ENCODE data around the gene EPB41.
"Not testable (repeated sequence)": the region's sequence is repeated elsewhere in the genome, so short reads cannot be mapped to it uniquely, and the experiment has no call there.

The EPB41 gene

DNA sequence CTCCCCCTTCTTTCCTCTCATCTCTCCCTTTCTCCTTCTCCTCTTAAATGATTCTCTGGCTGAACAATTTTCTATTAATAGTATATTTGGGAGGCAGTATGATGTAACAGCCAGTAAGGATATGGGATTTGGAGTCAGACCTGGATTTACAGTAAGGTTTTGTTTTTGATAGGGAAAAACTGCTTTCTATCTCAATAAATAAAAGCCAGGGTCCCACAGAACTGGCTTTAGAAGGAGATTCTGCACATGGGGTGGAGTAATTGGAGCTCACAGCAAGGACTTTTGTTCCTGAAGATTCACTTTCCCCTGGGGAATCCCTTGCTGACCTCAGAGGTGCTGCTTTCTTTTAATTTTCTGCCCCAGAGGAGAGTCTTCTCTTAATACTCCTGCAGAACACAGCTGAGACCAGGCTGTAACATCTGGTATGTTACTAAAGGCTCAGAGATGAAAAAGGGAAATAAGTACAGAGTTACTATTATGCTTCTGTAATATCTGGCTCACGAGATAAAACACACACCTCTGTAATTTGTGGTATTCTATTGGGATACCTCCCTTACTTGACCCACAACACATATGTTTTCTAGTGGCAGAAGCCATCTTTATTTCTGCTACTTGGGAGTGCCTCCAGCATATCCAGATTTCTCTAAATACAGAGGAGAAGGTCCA, 13.4 kb downstream of the EPB41 start:
- no peak for DNase-seq

DNA sequence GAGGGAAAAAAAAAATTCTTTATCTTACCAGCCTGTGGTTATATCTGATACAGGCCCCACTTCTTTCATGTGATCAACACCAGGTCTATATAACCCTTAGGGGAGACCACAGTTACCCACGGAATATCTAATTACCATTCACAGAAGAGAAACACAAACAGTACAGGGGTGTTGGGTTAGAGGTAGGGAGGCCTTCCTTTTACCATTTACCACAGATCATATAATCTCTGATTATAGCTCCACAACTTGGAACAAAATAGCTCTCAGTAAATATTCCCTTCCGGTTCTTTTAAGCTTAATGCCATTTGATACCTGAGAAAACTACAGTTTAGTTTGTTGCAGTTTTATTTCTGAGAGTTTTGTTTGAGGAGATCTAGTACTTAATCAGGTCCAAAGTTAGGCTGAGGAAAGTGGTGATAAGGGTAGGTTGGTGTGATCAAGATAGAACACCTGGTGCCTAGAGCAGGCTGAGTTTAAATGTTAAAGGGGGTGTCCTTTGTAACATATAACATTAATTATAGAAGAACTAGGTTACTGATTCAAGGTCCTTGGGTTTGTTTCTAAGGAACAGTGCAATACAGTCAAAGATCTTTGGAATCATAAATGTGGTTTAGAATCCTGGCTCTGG, 14.1 kb downstream of the EPB41 start:
- DNase-seq, result no peak

DNA sequence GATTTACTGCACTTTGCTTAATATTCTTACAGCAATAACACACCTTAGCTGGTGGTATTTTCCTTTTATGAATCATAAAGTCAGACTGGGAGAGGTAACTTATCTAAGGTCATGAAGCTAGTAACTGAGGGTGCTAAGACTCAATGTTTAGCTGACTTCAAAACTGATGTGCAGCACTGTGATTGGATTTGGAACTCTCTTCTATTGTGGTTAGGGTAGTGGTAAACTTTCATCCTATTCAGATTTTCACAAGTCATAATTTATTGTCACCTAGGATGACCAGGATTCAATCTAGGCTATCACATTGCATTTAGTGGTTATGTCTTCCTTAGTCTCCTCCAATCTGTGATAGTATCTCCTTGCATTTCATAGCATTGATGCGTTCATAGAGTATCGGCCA, 18.9 kb downstream of the EPB41 start:
- no peak for DNase-seq

DNA sequence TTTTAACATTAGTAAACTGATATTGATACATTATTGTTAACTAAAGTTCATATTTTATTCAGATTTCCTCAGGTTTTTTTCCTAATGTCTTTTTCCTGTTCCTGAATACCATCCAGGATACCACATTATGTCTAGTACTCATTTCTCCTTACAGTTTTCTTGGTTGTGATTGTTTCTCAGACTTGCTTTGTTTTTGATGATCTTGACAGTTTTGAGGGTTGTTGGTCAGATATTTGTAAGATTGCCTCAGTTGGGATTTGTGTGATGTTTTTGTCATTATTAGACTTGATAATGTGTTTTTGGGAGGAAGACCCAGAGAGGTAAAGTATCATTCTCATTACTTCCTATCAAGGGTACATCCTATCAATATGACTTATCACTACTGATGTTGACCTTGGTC, 19.5 kb downstream of the EPB41 start:
- no peak for DNase-seq

DNA sequence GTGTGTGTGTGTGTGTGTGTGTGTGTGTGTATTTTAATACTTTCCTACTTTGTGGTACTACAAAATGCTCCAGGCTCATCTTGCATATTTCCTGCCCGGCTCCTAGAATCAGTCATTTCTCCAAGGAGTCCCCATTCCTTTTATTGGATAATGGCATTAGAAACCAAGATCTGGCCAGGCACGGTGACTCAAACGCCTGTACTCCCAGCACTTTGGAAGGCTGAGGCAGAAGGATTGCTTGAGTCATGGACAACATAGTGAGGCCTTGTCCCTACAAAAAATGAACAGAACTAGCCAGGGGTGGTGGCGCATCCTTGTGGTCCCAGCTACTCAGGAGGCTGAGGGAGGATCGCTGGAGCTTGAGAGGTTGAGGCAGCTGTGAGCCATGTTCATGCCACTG, 20.3 kb downstream of the EPB41 start:
- DNase-seq, result no peak

DNA sequence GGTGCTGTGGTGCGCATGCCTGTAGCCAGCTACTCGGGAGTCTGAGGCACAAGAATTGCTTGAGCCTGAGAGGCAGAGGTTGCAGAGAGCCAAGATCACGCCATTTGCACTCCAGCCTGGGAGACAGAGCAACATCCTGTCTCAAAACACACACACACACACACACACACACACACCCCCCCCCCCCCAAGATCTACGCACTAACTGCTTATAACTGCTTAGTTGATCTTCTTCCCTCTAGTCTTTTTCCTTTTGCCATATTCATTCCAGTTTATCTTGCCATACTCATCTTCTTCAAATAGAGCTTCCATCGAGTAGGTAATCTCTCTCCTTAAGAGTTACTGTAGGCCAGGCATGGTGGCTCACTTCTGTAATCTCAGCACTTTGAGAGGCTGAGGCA, 20.9 kb downstream of the EPB41 start:
- DNase-seq, result no peak

DNA sequence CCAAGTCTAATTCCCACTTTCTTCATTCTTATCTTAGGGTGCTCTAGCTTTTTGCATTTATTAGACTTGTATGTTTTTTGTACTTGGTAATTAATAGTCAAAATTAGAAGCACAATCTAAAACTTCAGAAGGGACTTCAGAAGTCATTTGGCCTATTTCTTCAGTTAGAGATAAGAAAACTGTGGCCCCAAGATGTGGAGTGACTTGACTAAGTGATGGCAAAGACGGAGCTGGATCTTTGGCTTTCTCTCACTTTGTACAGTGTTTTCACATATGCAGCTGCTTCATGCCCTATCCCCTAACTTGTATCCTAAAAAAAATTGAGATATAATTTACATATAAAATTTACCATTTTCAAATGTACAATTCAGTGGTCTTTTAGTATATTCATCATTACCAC, 21.7 kb downstream of the EPB41 start:
- no peak for DNase-seq

DNA sequence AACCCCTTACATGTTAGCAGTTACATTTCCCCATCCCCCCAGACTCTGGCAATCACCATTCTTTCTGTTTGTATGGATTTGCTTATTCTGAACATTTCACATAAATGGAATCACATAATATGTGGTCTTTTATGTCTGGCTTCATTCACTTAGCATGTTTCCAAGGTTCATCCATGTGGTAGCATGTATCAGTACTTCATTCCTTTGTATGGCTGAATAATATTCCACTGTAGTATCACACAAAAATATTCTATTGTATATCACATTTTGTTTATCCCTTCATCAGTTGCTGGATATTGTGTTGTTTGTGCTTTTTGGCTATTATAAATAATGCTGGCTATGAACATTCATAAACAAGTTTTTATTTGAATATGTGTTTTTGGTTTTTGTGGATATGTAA, 22.2 kb downstream of the EPB41 start:
- DNase-seq, result no peak

DNA sequence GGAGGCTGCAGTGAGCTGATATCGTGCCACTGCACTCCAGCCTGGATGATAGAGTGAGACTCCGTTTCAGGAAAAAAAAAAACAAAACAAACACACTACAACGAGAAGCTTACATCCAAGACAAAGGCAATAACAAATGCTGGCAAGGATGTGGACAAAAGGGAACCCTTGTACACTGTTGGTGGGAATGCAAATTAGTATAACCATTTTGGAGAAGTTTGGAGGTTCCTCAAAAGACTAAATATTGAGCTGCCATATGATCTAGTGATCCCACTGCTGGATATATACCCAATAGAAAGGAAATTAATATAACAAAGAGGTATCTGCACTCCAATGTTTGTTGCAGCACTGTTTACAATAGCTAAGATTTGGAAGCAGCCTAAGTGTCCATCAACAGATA, 29.2 kb downstream of the EPB41 start:
- not testable (repeated sequence) for DNase-seq

DNA sequence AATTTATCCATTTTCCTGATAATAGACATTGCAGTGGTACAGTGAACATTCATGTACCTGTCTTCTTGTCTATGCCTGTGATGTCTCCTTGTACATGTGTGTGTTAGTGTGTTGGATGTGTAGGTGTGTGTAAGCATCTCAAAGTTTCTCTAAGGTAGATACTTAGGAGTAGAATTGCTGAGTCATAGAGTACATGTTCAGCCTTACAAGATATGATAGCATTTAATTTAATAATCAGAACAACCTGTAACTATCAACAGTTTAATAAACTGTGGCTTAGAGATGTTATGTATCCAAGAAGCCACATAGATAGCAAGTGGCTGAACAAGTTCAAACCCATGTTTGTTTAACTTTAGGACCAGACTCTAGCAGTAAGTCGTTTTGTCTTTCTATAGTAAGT, 35.6 kb downstream of the EPB41 start:
- DNase-seq, result no peak

DNA sequence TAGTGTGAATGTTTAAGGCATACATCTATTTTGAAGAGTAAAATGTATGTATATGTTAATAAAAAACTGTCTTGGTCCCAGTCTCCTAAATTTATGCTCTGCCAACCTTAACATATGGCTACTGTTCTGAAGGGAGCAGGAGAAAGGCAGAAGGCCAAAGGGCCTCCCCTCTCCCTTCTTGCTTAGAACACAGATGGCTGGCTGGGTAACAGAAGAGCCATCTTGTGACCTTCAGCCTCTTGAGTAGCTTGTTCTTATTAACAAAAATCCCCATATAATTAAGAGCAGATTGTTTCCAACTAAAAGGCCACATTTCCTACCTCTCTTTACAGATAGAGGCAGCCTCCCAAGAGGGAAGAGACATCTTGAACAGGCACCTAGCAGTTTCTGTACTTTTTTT, 36.1 kb downstream of the EPB41 start:
- no peak for DNase-seq

DNA sequence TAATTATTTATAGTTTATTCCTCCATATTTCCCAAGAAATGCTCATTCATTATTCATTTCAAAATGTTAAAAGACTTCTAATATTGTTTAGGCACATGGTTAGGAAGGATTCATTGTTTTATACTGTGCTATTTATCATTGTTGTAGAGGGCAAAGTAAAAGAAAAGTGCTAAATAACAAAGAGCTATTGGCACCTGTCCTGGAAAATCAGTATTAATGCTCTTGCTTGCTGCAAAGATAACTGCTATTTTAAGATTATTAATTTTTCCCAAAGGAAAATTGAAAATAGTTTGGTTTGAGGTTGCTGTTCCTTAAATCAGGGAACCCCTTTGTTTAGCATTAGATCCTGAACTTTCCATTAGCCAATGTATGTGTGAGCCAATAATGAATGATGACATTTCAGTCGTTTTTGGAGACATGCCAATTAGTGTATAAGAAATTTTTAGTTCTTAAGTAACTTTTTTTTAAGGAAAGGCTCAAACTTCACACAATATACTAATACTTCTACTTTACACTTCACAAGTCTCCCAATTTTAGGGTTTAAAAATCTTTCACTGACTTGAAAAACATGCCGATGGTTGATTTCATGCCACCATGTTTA, 39.9 kb downstream of the EPB41 start:
- DNase-seq, result no peak

DNA sequence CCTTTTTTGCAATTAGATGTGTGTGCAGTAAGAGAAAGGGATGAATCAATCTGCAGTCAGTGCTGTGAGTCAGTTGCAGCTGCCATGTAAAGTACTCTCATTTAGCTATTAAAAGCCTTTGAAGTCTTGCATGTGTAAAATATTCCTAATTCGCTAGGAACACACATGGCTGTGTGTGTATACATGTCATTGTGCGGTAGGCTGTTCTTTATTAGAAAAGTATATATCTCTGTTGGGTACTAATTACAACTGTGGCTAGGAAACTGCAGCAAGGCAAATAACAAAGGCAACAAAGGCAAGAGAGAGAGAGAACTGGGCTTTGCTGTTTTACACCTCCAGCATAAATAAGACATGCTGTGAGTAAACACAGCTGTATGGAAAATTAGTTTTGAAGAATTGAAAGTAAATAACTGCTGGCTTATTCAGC, 41.7 kb downstream of the EPB41 start:
- no peak for DNase-seq

DNA sequence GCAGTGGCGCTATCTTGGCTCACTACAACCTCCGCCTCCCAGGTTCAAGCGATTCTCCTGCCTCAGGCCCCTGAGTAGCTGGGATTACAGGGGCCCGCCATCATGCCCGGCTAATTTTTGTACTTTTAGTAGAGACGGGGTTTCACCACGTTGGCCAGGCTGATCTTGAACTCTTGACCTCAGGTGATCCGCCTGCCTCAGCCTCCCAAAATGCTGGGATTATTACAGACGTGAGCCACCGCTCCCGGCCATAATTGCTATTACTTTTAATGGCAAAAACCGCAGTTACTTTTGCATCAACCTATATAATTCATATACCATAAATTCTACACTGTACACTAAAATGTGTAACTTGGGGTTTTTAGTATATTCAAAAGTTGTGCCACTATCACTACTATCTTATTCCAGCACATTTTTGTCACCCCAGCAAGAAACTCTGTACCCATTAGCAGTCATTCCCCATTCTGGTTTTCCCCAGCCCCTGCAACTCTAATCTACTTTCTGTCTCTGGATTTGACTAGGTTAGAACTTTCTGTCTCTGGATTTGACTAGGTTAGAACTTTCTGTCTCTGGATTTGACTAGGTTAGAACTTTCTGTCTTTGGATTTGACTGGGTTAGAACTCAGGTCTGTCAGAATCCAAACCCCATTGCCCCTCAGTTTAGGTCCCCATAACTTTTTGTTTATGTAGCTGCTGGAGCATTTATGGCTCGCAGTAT, 47.9 kb downstream of the EPB41 start:
- DNase-seq, result not testable (repeated sequence)

DNA sequence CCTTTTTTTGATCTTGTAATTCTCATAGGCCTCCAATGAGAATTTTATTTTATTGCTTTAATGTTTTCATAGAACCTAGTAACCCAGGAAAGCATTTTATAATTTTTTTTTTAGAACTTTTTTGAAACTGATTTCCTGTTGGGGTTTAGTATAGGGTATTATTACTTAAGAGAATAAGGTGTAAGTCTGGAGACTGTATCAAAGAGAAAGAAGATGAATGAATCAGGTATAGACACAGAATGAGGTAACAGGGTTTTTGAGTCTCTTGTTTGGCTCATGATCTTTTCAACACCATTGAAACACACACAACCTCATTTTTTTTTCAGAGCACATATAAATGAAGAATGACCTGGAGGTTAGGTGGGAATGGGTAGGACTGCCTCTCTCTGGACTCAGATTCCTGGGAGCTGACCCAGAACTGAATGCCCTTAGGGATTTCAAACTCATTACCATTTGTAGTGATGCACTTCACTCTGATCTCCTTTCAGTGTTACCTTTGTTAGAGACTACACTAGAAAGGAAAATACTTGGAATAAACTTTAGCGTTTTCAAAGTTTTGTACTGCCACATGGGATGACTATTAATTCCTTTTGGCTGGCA, 51.0 kb downstream of the EPB41 start:
- DNase-seq, result no peak

DNA sequence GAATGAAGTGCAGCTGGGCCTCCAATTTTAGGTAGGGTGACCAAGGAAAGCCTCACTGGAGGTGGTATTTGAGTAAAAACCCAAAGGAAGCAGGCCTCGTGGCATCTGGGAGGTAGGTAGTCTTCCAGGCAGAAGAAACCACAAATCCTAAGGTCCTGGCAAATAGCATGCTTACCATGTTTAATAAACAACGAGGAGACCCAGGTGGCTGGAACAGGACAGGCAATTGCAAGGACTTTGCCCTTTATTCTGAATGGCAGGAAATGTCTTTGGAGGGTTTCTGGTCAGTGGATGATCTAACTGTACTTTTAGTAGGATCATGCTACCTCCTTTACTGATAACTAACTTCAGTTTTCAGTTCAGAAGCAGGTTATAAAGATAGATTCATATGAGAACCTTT, 52.2 kb downstream of the EPB41 start:
- no peak for DNase-seq

DNA sequence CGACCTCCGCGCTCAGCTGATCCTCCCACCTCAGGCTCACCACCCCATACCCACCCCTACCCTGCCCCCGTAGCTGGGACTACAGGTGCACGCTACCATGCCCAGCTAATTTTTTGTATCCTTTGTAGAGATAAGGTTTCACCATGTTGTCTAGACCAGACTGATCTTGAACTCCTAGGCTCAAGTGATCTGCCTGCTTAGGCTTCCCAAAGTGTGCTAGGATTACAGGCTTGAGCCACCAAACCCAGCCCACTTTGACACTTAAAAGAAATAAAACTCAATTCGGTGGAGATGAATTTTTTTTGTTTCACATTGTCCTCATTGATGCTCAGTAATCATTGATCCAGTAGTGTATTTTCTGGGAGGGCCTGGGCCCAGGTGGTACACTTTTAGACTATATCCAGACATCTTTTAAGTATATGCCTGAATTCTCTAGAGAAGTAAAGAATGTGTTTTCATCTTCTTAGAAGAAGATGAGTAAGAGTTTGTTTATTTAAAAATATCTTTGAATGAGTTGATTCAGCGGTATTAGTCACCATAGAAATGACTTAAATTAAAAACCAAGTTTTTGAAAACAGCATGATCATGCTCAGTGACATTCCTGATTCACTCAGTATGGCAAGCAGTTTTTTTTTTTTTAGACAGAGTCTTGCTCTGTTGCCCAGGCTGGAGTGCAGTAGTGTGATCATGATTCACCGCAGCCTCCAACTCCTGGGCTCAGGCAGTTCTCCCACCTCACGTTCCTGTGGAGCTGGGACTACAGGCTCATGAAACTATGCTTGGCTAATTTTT, 57.8 kb downstream of the EPB41 start:
- DNase-seq, result no peak

DNA sequence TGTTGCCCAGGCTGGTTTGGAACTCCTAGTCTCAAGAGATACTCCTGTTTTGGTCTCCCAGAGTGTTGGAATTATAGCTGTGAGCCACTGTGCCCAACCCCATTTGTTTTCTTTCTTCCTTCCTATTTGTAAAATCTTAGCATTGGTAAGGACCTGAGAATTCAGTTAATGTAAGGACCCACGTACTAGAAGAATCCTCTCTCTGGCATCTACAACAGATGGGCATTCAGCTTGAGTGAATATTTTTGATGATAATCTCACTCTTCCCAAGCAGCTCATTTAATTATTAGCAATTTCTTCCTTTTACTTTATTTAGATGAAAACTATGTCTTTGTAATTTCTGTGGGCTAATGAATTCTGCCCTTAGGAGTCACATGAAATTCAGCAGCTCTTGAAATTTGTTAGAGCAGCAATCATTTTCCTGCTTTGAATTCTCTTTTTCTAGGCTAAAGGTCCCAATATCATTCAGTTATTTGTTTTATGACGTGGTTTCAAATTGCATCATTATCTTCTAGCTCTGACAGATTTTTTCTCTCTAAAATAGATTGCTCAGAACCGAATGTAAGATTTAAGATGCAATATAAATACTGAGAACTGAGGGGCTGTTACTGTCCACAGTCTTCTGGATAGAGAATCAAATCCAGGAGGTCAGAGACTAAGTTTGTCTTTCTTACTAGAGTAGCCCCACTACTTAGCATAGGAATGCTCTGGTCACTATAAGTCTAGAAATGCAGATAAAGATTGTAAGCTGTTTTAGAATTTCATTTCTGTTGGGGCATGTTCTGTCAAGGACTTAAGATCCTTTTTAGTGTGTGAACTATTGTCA, 59.4 kb downstream of the EPB41 start:
- no peak for DNase-seq

DNA sequence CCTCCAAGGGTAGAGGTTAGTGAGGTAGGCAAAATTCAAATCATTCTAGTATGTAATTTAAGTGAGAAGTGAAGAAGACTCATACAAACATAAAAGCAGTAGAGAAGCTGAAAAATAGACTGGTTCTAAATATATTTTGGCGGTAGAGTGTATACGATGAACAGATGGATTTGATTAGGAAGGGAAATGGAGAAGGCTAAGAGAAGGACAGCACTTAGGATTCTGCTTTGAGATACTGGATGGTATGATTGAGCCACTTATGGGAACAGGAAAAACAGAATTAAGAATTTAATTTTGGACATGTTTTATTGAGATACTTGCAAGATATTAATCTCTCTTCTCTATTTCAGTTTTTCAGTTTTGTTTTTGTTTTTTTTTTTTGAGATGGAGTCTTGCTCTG, 60.1 kb downstream of the EPB41 start:
- DNase-seq, result no peak

DNA sequence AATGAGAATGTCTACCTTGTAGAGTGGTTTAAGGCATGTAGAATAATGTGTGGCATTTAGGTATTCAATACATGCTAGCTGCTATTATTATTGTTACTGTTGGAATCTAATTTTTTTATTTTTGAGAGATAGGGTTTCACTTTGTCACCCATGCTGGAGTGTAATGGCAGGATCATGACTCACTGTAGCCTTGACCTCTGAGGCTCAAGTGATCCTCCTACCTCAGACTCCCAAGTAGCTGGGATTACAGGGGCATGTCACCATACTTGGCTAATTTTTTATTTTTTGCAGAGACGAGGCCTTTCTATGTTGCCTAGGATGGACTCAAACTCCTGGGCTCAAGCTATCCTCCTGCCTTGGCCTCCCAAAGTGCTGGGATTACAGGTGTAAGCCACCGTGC, 61.9 kb downstream of the EPB41 start:
- no peak for DNase-seq

DNA sequence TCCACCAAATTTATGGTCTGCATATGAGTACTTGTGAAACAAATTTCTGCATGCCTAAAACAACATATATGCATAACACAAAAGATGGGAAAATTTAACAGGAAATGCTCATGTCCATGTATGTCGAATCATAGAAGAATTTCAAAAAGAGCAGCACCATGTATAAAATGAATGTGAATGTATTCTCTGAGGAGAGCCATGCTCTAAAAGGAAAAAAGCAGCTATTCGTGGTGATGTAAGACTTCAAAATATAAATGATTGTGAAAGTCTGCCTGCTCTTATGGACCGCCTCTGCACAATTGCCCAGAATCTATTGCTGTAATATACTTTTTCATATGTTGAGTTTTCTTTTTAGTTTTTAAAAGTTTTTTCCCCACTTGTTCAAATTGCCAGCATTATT, 66.8 kb downstream of the EPB41 start:
- no peak for DNase-seq

DNA sequence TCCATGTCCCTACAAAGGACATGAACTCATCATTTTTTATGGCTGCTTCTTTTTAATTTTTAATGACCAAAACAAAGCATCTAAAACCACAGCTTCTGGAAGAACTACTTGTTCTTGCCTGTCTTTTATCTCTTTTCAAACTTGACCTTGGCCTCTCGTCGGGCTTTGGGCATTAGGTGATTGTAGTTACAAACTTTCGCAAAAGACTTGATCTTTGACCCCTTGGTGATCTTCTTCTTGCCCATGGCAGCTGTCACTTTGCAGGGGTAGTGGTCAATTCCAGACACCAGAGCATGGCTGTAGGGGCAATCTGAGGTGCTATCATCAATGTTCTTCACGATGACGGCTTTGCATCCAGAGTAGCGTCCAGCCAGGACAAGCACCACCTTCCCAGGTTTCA, 67.8 kb downstream of the EPB41 start:
- DNase-seq, result no peak
